HG03575 (cell line): ENCODE data around the gene SPTBN2.

Source experiments
- ATAC-seq: cut with Tn5 transposase; IDR thresholded peaks from one replicate; pipeline ENCODE4 v1.9.1; 2021; ENCODE audit not compliant: unreplicated experiment, insufficient number of reproducible peaks, low FRiP score; ENCODE audit errors: extremely low read depth

Gene SPTBN2

GRCh38 chr11:66728693-66729385 is at the start of gene SPTBN2:
Gene SPTBN2 (minus strand): TSS chr11:66729216. CDS start chr11:66721240, 7,976 bp downstream.
- no peak for ATAC-seq

GRCh38 chr11:66768818-66769217 is 39.8 kb upstream of the SPTBN2 start:
- no peak for ATAC-seq

- no peak for ATAC-seq
Measured at GRCh38 chr11:66768088-66768521, 39.1 kb upstream of the SPTBN2 start.

- no peak for ATAC-seq
Measured at GRCh38 chr11:66767666-66768065, 38.6 kb upstream of the SPTBN2 start.

- ATAC-seq, result no peak
Measured at GRCh38 chr11:66766681-66767080, 37.7 kb upstream of the SPTBN2 start.

GRCh38 chr11:66762088-66762487 is 33.1 kb upstream of the SPTBN2 start:
- ATAC-seq, result no peak

GRCh38 chr11:66752148-66752547 is 23.1 kb upstream of the SPTBN2 start:
- no peak for ATAC-seq

GRCh38 chr11:66749091-66749490 is 20.1 kb upstream of the SPTBN2 start:
- ATAC-seq, result no peak

- ATAC-seq, result no peak
Measured at GRCh38 chr11:66747480-66747879, 18.5 kb upstream of the SPTBN2 start.

GRCh38 chr11:66745356-66746235 is 16.6 kb upstream of the SPTBN2 start:
- ATAC-seq, result no peak

GRCh38 chr11:66744485-66745355 is 15.7 kb upstream of the SPTBN2 start:
- ATAC-seq, result no peak

- no peak for ATAC-seq
Measured at GRCh38 chr11:66743271-66743968, 14.4 kb upstream of the SPTBN2 start.

- ATAC-seq, result no peak
Measured at GRCh38 chr11:66741153-66741552, 12.1 kb upstream of the SPTBN2 start.

GRCh38 chr11:66739983-66740382 is 11.0 kb upstream of the SPTBN2 start:
- no peak for ATAC-seq

GRCh38 chr11:66734215-66734614 is 5.2 kb upstream of the SPTBN2 start:
- ATAC-seq, result no peak

- ATAC-seq, result no peak
Measured at GRCh38 chr11:66729447-66729846, 431 bp upstream of the SPTBN2 start.

- no peak for ATAC-seq
Measured at GRCh38 chr11:66728038-66728692, 851 bp downstream of the SPTBN2 start.

- no peak for ATAC-seq
Measured at GRCh38 chr11:66727282-66728037, 1.6 kb downstream of the SPTBN2 start.
